ENCODE results near the gene THUMPD1.
"Not testable (repeated sequence)": the region's sequence is repeated elsewhere in the genome, so short reads cannot be mapped to it uniquely, and the experiment has no call there.

THUMPD1 gene

DNA sequence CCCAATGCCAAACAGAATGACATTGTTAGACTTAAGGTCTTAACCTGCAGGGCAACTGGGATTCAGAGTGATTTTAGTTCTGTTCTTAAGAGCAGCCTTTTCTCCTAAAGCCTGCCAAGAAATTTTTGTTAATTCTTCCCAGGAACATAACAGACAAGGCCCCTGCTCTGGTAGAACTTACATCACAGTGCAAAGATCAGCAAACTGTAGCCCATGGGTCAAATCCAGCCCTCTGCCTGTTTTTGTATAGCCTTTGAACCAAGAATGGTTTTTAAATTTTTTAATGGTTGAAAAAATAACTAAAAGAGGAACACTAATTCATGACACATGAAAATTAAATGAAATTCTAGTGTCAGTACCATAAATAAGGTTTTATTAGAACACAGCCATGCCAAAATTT lies 26.0 kb upstream of the THUMPD1 start:
- H3K79me2 ChIP-seq (ENCODE audit: control insufficient read depth, low read length): no peaks in the 10 kb centered on the region
- no peak overlapping the region for H3K4me2 ChIP-seq (ENCODE audit: low read length)
- no peak for TF ChIP-seq EZH2phosphoT487 (IDR thresholded peaks at IDR 0.05; ENCODE audit: borderline replicate concordance, low read length)
- TF ChIP-seq, protein P1, sequence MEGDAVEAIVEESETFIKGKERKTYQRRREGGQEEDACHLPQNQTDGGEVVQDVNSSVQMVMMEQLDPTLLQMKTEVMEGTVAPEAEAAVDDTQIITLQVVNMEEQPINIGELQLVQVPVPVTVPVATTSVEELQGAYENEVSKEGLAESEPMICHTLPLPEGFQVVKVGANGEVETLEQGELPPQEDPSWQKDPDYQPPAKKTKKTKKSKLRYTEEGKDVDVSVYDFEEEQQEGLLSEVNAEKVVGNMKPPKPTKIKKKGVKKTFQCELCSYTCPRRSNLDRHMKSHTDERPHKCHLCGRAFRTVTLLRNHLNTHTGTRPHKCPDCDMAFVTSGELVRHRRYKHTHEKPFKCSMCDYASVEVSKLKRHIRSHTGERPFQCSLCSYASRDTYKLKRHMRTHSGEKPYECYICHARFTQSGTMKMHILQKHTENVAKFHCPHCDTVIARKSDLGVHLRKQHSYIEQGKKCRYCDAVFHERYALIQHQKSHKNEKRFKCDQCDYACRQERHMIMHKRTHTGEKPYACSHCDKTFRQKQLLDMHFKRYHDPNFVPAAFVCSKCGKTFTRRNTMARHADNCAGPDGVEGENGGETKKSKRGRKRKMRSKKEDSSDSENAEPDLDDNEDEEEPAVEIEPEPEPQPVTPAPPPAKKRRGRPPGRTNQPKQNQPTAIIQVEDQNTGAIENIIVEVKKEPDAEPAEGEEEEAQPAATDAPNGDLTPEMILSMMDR (IDR thresholded peaks at IDR 0.05; ENCODE audit: low read depth, low read length, poor library complexity, severe bottlenecking): no peak

DNA sequence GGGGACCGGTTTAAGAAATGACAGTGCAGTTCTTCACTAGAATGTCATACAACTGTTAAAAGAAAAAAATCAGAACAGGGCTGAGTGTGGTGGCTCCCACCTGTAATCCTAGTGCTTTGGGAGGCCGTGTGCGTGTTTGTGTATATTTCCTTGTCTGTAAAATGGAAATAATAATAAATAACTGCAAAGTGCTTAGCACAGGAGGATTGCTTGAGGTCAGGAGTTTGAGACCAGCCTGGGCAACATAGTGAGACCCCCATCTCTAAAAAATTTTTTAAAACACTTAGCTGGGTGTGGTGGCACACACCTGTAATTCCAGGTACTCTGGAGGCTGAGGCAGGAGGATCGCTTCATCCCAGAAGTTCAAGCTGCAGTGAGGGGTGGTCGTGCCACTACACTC lies 24.7 kb upstream of the THUMPD1 start:
- 0 out of 2 replicates have a peak, but pooled peaks cover 3% of the 10 kb centered on the region for H3K27me3 ChIP-seq (ENCODE audit: control insufficient read depth, low read length)
- no peaks in the 10 kb centered on the region for H3F3A ChIP-seq (ENCODE audit: control insufficient read depth, insufficient read depth)
- H3K4me2 ChIP-seq (ENCODE audit: low read length): no peak overlapping the region
- no peak overlapping the region for H3K27ac ChIP-seq (ENCODE audit: low read depth, low read length)
- H3K79me2 ChIP-seq (ENCODE audit: control insufficient read depth, low read length): no peaks in the 10 kb centered on the region
- peaks cover 10% of the 10 kb centered on the region for H3K9me3 ChIP-seq (ENCODE audit: control insufficient read depth, insufficient read depth, low read length)
- peaks cover 13% of the 10 kb centered on the region for H3K4me1 ChIP-seq (ENCODE audit: control insufficient read depth, low read length)
- H3K36me3 ChIP-seq (ENCODE audit: control insufficient read depth, low read length): no peaks in the 10 kb centered on the region
- TF ChIP-seq, protein P1 (IDR thresholded peaks at IDR 0.05; ENCODE audit: low read depth, low read length, poor library complexity, severe bottlenecking): no peak
- TF ChIP-seq EZH2phosphoT487 (IDR thresholded peaks at IDR 0.05; ENCODE audit: borderline replicate concordance, low read length): no peak
- H4K20me1 ChIP-seq (ENCODE audit: control insufficient read depth, insufficient read depth, low read depth, low read length): no peaks in the 10 kb centered on the region
- no peaks in the 10 kb centered on the region for H3K9me2 ChIP-seq (replicated peaks; ENCODE audit: control insufficient read depth, low read length)
- no peak overlapping the region for H3K4me3 ChIP-seq (ENCODE audit: low read length)

More for the DNA sequence above, 26.0 kb upstream of the THUMPD1 start:
- no peaks in the 10 kb centered on the region for H3F3A ChIP-seq (ENCODE audit: control insufficient read depth, insufficient read depth)
- H3K27me3 ChIP-seq (ENCODE audit: control insufficient read depth, low read length): 0 out of 2 replicates have a peak, but pooled peaks cover 3% of the 10 kb centered on the region
- H3K4me3 ChIP-seq (ENCODE audit: low read length): no peak overlapping the region
- H3K36me3 ChIP-seq (ENCODE audit: control insufficient read depth, low read length): no peaks in the 10 kb centered on the region
- no peaks in the 10 kb centered on the region for H4K20me1 ChIP-seq (ENCODE audit: control insufficient read depth, insufficient read depth, low read depth, low read length)
- no peaks in the 10 kb centered on the region for H3K9me2 ChIP-seq (replicated peaks; ENCODE audit: control insufficient read depth, low read length)
- no peak overlapping the region for H3K27ac ChIP-seq (ENCODE audit: low read depth, low read length)
- H3K4me1 ChIP-seq (ENCODE audit: control insufficient read depth, low read length): peaks cover 13% of the 10 kb centered on the region
- peaks cover 7% of the 10 kb centered on the region; the same call in 1 of the 2 replicates for H3K9me3 ChIP-seq (ENCODE audit: control insufficient read depth, insufficient read depth, low read length)

DNA sequence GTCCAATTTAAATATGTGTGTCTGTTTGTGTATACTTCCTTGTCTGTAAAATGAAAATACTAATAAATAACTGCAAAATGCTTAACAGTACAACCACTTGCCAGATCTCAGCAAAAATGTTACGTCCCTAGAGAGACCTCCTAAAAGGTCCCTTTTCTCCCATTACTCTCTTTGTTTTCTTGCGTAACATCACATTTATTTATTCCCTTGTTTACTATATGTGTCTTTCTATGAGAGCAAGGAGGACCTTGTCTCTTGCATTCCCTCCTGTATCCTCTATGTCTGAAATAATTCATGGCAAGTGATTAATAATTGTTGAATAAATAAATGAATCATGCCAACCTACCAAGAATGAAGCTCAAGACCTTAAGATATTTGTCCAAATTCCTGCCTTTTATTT lies 24.1 kb upstream of the THUMPD1 start:
- no peak overlapping the region for H3K27ac ChIP-seq (ENCODE audit: low read depth, low read length)
- no peak for TF ChIP-seq EZH2phosphoT487 (IDR thresholded peaks at IDR 0.05; ENCODE audit: borderline replicate concordance, low read length)
- TF ChIP-seq, protein P1 (IDR thresholded peaks at IDR 0.05; ENCODE audit: low read depth, low read length, poor library complexity, severe bottlenecking): no peak
- no peaks in the 10 kb centered on the region for H3K9me2 ChIP-seq (replicated peaks; ENCODE audit: control insufficient read depth, low read length)
- H3K4me3 ChIP-seq (ENCODE audit: low read length): no peak overlapping the region
- peaks cover 10% of the 10 kb centered on the region for H3K9me3 ChIP-seq (ENCODE audit: control insufficient read depth, insufficient read depth, low read length)
- H3K4me1 ChIP-seq (ENCODE audit: control insufficient read depth, low read length): peaks cover 13% of the 10 kb centered on the region
- H4K20me1 ChIP-seq (ENCODE audit: control insufficient read depth, insufficient read depth, low read depth, low read length): no peaks in the 10 kb centered on the region
- no peak overlapping the region for H3K4me2 ChIP-seq (ENCODE audit: low read length)
- H3K27me3 ChIP-seq (ENCODE audit: control insufficient read depth, low read length): 0 out of 2 replicates have a peak, but pooled peaks cover 3% of the 10 kb centered on the region
- H3K79me2 ChIP-seq (ENCODE audit: control insufficient read depth, low read length): no peaks in the 10 kb centered on the region
- no peaks in the 10 kb centered on the region for H3F3A ChIP-seq (ENCODE audit: control insufficient read depth, insufficient read depth)
- no peaks in the 10 kb centered on the region for H3K36me3 ChIP-seq (ENCODE audit: control insufficient read depth, low read length)

DNA sequence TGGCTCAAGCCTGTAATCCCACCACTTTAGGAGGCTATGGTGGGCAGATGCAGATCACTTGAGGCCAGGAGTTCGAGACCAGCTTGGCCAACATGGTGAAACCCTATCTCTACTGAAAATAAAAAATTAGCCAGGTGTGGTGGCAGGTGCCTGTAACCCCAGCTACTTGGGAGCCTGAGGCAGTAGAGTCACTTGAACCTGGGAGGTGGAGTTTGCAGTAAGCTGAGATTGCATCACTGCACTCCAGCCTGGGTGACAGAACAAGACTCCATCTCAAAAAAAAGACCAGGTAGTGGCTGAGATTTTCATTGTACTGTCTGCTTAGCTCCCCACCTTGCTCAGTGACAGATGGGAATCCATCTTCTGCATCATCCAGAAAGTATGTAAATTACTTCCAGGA lies 22.8 kb upstream of the THUMPD1 start:
- not testable (repeated sequence) for H3K4me2 ChIP-seq (ENCODE audit: low read length); H4K20me1 ChIP-seq (ENCODE audit: control insufficient read depth, insufficient read depth, low read depth, low read length); H3K27me3 ChIP-seq (ENCODE audit: control insufficient read depth, low read length); H3K79me2 ChIP-seq (ENCODE audit: control insufficient read depth, low read length); H3K9me2 ChIP-seq (replicated peaks; ENCODE audit: control insufficient read depth, low read length); H3F3A ChIP-seq (ENCODE audit: control insufficient read depth, insufficient read depth); H3K4me3 ChIP-seq (ENCODE audit: low read length); H3K27ac ChIP-seq (ENCODE audit: low read depth, low read length); H3K36me3 ChIP-seq (ENCODE audit: control insufficient read depth, low read length)
- H3K4me1 ChIP-seq (ENCODE audit: control insufficient read depth, low read length): peaks cover 13% of the 10 kb centered on the region
- peaks cover 10% of the 10 kb centered on the region for H3K9me3 ChIP-seq (ENCODE audit: control insufficient read depth, insufficient read depth, low read length)
